Measurements from ENCODE around the gene MORN5.

DNA sequence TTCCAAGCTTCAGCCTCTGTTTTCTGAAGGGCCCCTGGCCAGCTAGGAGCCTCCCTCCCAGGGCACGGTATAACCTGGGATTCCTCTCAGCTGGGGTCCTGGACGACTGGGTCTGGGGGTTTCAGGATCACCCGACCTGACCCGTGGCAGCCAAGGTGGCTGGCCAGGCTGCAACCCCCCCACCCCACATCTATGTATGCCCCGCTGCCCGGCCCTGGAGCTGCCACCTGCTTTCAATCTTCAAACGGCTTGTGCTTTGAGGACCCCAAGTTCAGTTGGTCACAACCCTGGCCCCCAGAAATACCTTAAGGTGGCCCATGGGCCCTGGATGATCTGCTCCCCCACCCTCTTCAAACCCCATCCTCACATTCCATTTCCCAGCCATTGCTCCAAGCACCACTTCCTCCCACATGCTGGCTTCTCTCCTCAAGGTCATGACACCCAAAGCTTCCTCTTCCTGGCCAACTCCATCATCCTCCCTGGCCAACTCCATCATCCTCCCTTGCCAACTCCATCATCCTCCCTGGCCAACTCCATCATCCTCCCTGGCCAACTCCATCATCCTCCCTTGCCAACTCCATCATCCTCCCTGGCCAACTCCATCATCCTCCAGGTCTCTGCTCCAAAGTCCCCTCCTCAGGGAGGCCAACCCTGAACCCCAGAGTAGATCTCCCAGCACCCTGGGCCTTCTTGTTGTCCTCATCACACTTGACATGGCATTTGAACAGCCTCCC, 49.4 kb upstream of the MORN5 start:
- TF ChIP-seq EP300 (IDR thresholded peaks at IDR 0.05; ENCODE audit: borderline replicate concordance), result no peak
- no peak for TF ChIP-seq RAD21 (IDR thresholded peaks at IDR 0.05; ENCODE audit: low read depth)
- TF ChIP-seq ZBTB7A (IDR thresholded peaks at IDR 0.05; ENCODE audit: low read depth), result no peak
- TF ChIP-seq YY1 (IDR thresholded peaks at IDR 0.05; ENCODE audit: low read depth), result no peak
- TF ChIP-seq TAF1 (IDR thresholded peaks at IDR 0.05; ENCODE audit: low read depth), result no peak
- TF ChIP-seq REST (IDR thresholded peaks at IDR 0.05; ENCODE audit: low read depth), result no peak
